Measurements from ENCODE around the gene CALML5.
"Not testable (repeated sequence)": the region's sequence is repeated elsewhere in the genome, so short reads cannot be mapped to it uniquely, and the experiment has no call there.

Gene CALML5

GRCh38 chr10:5479481-5480161 is 19.7 kb downstream of the CALML5 start:
- peak in 1 of 2 experiments; percentile 8 for DNase-seq

- DNase-seq: no peak
Measured at GRCh38 chr10:5478694-5479305, 20.6 kb downstream of the CALML5 start.

- DNase-seq: no peak
Measured at GRCh38 chr10:5477948-5478693, 21.2 kb downstream of the CALML5 start.

GRCh38 chr10:5476918-5477525 is 22.3 kb downstream of the CALML5 start:
- DNase-seq: no peak

- not testable (repeated sequence) for DNase-seq
Measured at GRCh38 chr10:5475974-5476807, 23.2 kb downstream of the CALML5 start.

GRCh38 chr10:5475088-5475487 is 24.3 kb downstream of the CALML5 start:
- not testable (repeated sequence) for DNase-seq

- not testable (repeated sequence) for DNase-seq
Measured at GRCh38 chr10:5474642-5475041, 24.7 kb downstream of the CALML5 start.

GRCh38 chr10:5470062-5470751 is 29.2 kb downstream of the CALML5 start:
- no peak for DNase-seq

GRCh38 chr10:5469353-5470061 is 29.9 kb downstream of the CALML5 start:
- no peak for DNase-seq

- no peak for DNase-seq
Measured at GRCh38 chr10:5468262-5469106, 30.9 kb downstream of the CALML5 start.

- DNase-seq: no peak
Measured at GRCh38 chr10:5467634-5468255, 31.6 kb downstream of the CALML5 start.

- DNase-seq: no peak
Measured at GRCh38 chr10:5467207-5467535, 32.2 kb downstream of the CALML5 start.

GRCh38 chr10:5466451-5467206 is 32.7 kb downstream of the CALML5 start:
- DNase-seq: peak in 1 of 2 experiments; percentile 21

GRCh38 chr10:5465976-5466450 is 33.4 kb downstream of the CALML5 start:
- DNase-seq: no peak

- no peak for DNase-seq
Measured at GRCh38 chr10:5464546-5464945, 34.8 kb downstream of the CALML5 start.

GRCh38 chr10:5462841-5463293 is 36.5 kb downstream of the CALML5 start:
- DNase-seq: no peak

GRCh38 chr10:5461914-5462840 is 37.2 kb downstream of the CALML5 start:
- DNase-seq: peak; percentile 84 to 89

- no peak for DNase-seq
Measured at GRCh38 chr10:5461203-5461588, 38.2 kb downstream of the CALML5 start.
